IMR-90 (cell line): ENCODE results near the gene KLF1. TPM values are rescaled to one million over a fixed set of nuclear protein-coding genes. Genes with fewer than 3 reads are reported as not detected.

Experiments
- ATAC-seq: fragments of 200-7000 bp; cut with Tn5 transposase; 2 replicates; pipeline ENCODE4 v1.9.1; 2020; ENCODE audit warnings: low read depth, mild to moderate bottlenecking, moderate library complexity
- BruUV-seq: library from RNA; stranded (reverse); fragments of 400-500 nt; replicated peaks from 2 replicates; lab custom pipeline; 2021; lab: Mats Ljungman, UMichigan
- CTCF ChIA-PET: fragments of 300-600 bp; formaldehyde crosslinking; extraction: SDS; loops from one replicate; lab custom pipeline; 2021; ENCODE audit warnings: antibody characterized with exemption; lab: Yijun Ruan, JAX
- POLR2A ChIA-PET: fragments of 300-600 bp; sonication (Branson Sonifier 250); formaldehyde crosslinking; loops from one replicate; lab custom pipeline; 2022; ENCODE audit warnings: antibody characterized with exemption; ENCODE audit not compliant: unreplicated experiment; lab: Charles Lee
- DNase-seq: peaks from one replicate; pipeline ENCODE4 v3.0.0; 2013
- H2AFZ ChIP-seq: replicated peaks from 2 replicates; pipeline ENCODE3; 2013; ENCODE audit warnings: low read length, mild to moderate bottlenecking; ENCODE audit not compliant: poor library complexity
- H2AK5ac ChIP-seq: 2 replicates; pipeline ENCODE4 v1.6.1; 2013; ENCODE audit warnings: low read depth, low read length, inconsistent platforms
- H2AK9ac ChIP-seq: replicated peaks from 2 replicates; pipeline ENCODE3; 2013; ENCODE audit warnings: mild to moderate bottlenecking, low read depth, low read length, moderate library complexity; ENCODE audit not compliant: poor library complexity
- H2BK120ac ChIP-seq: 2 replicates; pipeline ENCODE4 v1.6.1; 2013; ENCODE audit warnings: low read depth, low read length, inconsistent platforms
- H2BK15ac ChIP-seq: 3 replicates; pipeline ENCODE4 v1.6.1; 2013; ENCODE audit warnings: low read depth, low read length, inconsistent platforms
- H2BK20ac ChIP-seq: 2 replicates; pipeline ENCODE4 v1.6.1; 2013; ENCODE audit warnings: low read depth, mild to moderate bottlenecking, inconsistent platforms, low read length, moderate library complexity
- H2BK5ac ChIP-seq: 2 replicates; pipeline ENCODE4 v1.6.1; 2013; ENCODE audit warnings: mild to moderate bottlenecking, low read depth, low read length, inconsistent platforms; ENCODE audit not compliant: poor library complexity, severe bottlenecking
- H3K14ac ChIP-seq: replicated peaks from 2 replicates; pipeline ENCODE4 v1.6.1; 2013; ENCODE audit warnings: low read depth, low read length, inconsistent platforms
- H3K18ac ChIP-seq: 2 replicates; pipeline ENCODE4 v1.6.1; 2013; ENCODE audit warnings: low read depth, low read length, control low read depth
- H3K23ac ChIP-seq: 2 replicates; pipeline ENCODE4 v1.6.1; 2013; ENCODE audit warnings: low read depth, low read length, inconsistent platforms
- H3K27ac ChIP-seq: 2 replicates; pipeline ENCODE4 v1.5.1; 2013; ENCODE audit warnings: mild to moderate bottlenecking, control low read depth, low read length; ENCODE audit not compliant: insufficient read depth
- H3K27me3 ChIP-seq: 2 replicates; pipeline ENCODE4 v1.6.1; 2013; ENCODE audit warnings: low read length; ENCODE audit not compliant: control insufficient read depth, insufficient read depth
- H3K36me3 ChIP-seq: 2 replicates; pipeline ENCODE4 v1.6.1; 2013; ENCODE audit warnings: low read length, mixed read lengths; ENCODE audit not compliant: control insufficient read depth, insufficient read depth
- H3K4ac ChIP-seq: 2 replicates; pipeline ENCODE4 v1.6.1; 2013; ENCODE audit warnings: low read depth, low read length, inconsistent platforms
- H3K4me1 ChIP-seq: 2 replicates; pipeline ENCODE4 v1.6.1; 2013; ENCODE audit warnings: low read length, mixed read lengths; ENCODE audit not compliant: control insufficient read depth, insufficient read depth
- H3K4me2 ChIP-seq: 2 replicates; pipeline ENCODE4 v1.6.1; 2013; ENCODE audit warnings: low read depth, mild to moderate bottlenecking, control low read depth, low read length, moderate library complexity
- H3K4me3 ChIP-seq: 2 replicates; pipeline ENCODE4 v1.5.1; 2013; ENCODE audit warnings: low read depth, mild to moderate bottlenecking, control low read depth, low read length, moderate library complexity; ENCODE audit not compliant: insufficient read depth
- H3K56ac ChIP-seq: 2 replicates; pipeline ENCODE4 v1.6.1; 2013; ENCODE audit warnings: low read length, inconsistent platforms; ENCODE audit not compliant: insufficient read depth; ENCODE audit errors: extremely low read depth
- H3K79me1 ChIP-seq, 2 experiments: 2 replicates each; pipeline ENCODE4 v1.6.1; 2013; ENCODE audit warnings: low read length in 2 of 2, inconsistent platforms in 1 of 2, low read depth in 1 of 2
- H3K9ac ChIP-seq: 2 replicates; pipeline ENCODE4 v1.6.1; 2013; ENCODE audit warnings: low read depth, low read length, control low read depth
- H3K9me1 ChIP-seq: 2 replicates; pipeline ENCODE4 v1.6.1; 2013; ENCODE audit warnings: low read length, inconsistent platforms; ENCODE audit not compliant: insufficient read depth
- H3K9me3 ChIP-seq: 2 replicates; pipeline ENCODE4 v1.6.1; 2013; ENCODE audit warnings: low read length; ENCODE audit not compliant: control insufficient read depth, insufficient read depth
- H4K20me1 ChIP-seq: 2 replicates; pipeline ENCODE4 v1.6.1; 2013; ENCODE audit warnings: low read length, inconsistent platforms; ENCODE audit not compliant: insufficient read depth
- H4K5ac ChIP-seq: 2 replicates; pipeline ENCODE4 v1.6.1; 2013; ENCODE audit warnings: mild to moderate bottlenecking, low read depth, low read length, control low read depth
- H4K8ac ChIP-seq, 2 experiments: 2 replicates each; pipeline ENCODE4 v1.6.1; 2013; ENCODE audit warnings: low read depth in 2 of 2, low read length in 2 of 2, control low read depth in 1 of 2, inconsistent platforms in 1 of 2
- H4K91ac ChIP-seq: 2 replicates; pipeline ENCODE4 v1.6.1; 2013; ENCODE audit warnings: low read depth, low read length, inconsistent platforms; ENCODE audit not compliant: insufficient read depth
- CTCF ChIP-seq: conservative IDR thresholded peaks from 2 replicates; pipeline ENCODE4 v1.5.1; 2012; ENCODE audit warnings: mild to moderate bottlenecking, low read depth, low read length, improper control_type of control experiment
- FOS ChIP-seq: fragments of 150-350 bp; IDR thresholded peaks from 2 replicates; pipeline ENCODE4 v1.6.1; 2016; ENCODE audit warnings: low read depth, low read length
- MAZ ChIP-seq: IDR thresholded peaks from 2 replicates; pipeline ENCODE4 v1.6.1; 2012; ENCODE audit warnings: low read depth, mild to moderate bottlenecking, low read length, improper control_type of control experiment, moderate library complexity, borderline replicate concordance
- POLR2A ChIP-seq: IDR thresholded peaks from 2 replicates; pipeline ENCODE4 v1.6.1; 2012; ENCODE audit warnings: mild to moderate bottlenecking, low read depth, low read length
- RCOR1 ChIP-seq: IDR thresholded peaks from 2 replicates; pipeline ENCODE4 v1.6.1; 2012; ENCODE audit warnings: mild to moderate bottlenecking, low read length, improper control_type of control experiment; ENCODE audit not compliant: insufficient replicate concordance
- RFX5 ChIP-seq: IDR thresholded peaks from 2 replicates; pipeline ENCODE4 v1.8.0; 2012; ENCODE audit warnings: low read depth, mild to moderate bottlenecking, low read length, moderate library complexity
- WGBS, 2 experiments: methylation state at CpG; one replicate each; pipeline versions ENCODE4 v1.1.5 to v1.1.7; 2013; ENCODE audit warnings: missing lambda C conversion rate in 2 of 2; ENCODE audit not compliant: insufficient read length in 1 of 2; ENCODE audit errors: extremely low coverage in 2 of 2; 5-methylcytosine and 5-hydroxymethylcytosine counted together
- dilution Hi-C: fragments of 300-500 bp; cut with HindIII; formaldehyde crosslinking; loops from one replicate; pipeline ENCODE4 v1.14.3; 2018; ENCODE audit warnings: low sequenced_read_pairs; ENCODE audit not compliant: unreplicated experiment
- in situ Hi-C: fragments of 300-500 bp; cut with MboI; formaldehyde crosslinking; loops from 3 replicates; pipeline ENCODE4 v1.14.3; 2019; ENCODE audit warnings: low sequenced_read_pairs, inconsistent platforms, mixed read lengths
- intact Hi-C: fragments of 100-400 bp; cut with micrococcal nuclease; formaldehyde crosslinking; loops from 2 replicates; pipeline ENCODE4 v1.10.0; 2022
- polyA plus RNA-seq, 3 experiments: library from polyadenylated mRNA; depleted of rRNA; stranded (reverse); fragments of >200 nt; gene quantifications; 2 replicates each; pipeline ENCODE4 v1.2.3, GENCODE V29; 2012; ENCODE audit warnings: low replicate concordance in 1 of 3
- total RNA-seq: library from RNA; depleted of rRNA; stranded (reverse); fragments of >200 nt; gene quantifications from 2 replicates; pipeline ENCODE4 v1.2.3, GENCODE V29; 2012

Gene KLF1
- total and polyA plus RNA-seq, 2 of the 4 experiments (the other 2 are of a cell fraction), result not detected

GRCh38 chr19:12837225-12837624, 49.8 kb downstream of the KLF1 start:
- Histone ChIP-seq H3K18ac (no peak overlapping the region), H3K4me1 (peaks cover 4% of the 10 kb centered on the region; the same call in 1 of the 2 replicates), H3K23ac (no peak overlapping the region), H2BK120ac (no peak overlapping the region), H3K14ac (no peak overlapping the region), H3K56ac (no peak overlapping the region), H3K9me1 (peaks cover 8% of the 10 kb centered on the region; the same call in 1 of the 2 replicates), H3K9me3 (no peaks in the 10 kb centered on the region; the same call in 1 of the 2 replicates), H2AK9ac (no peak overlapping the region), H2BK15ac (no peak overlapping the region), H2AK5ac (no peak overlapping the region), H4K5ac (no peak overlapping the region), H3K9ac (no peak overlapping the region), H3K79me1 (no peaks in the 10 kb centered on the region), H3K4me2 (no peak overlapping the region), H2AFZ (no peak overlapping the region), H2BK5ac (no peak overlapping the region), H4K20me1 (peaks cover 18% of the 10 kb centered on the region), H4K91ac (no peak overlapping the region), H2BK20ac (no peak overlapping the region), H3K4me3 (no peak overlapping the region), H4K8ac (no peak overlapping the region), H3K27ac (no peak overlapping the region), H3K4ac (no peak overlapping the region), H3K27me3 (peaks cover 70% of the 10 kb centered on the region), H3K36me3 (no peaks in the 10 kb centered on the region)
- ATAC-seq, result no peak
- intact Hi-C loops, result no loop called here
- DNase-seq, result no peak
- dilution Hi-C loops, result no loop called here
- no peak for TF ChIP-seq RFX5
- TF ChIP-seq RCOR1, result no peak
- TF ChIP-seq FOS, result no peak
- TF ChIP-seq MAZ, result no peak
- TF ChIP-seq POLR2A, result no peak
- no peak for TF ChIP-seq CTCF
- ChIA-PET POLR2A (no interaction called here), CTCF (interaction anchor here (0.6 to 1.3 kb wide), 3 partner anchors 10 to 40 kb away, joined by 3 to 6 read pairs (median 5); no protein-coding TSS in a partner anchor)
- 80% methylated on average over 2 of the region's 4 CpGs; no CpG with 5 or more reads in 1 of the 2 experiments for WGBS, 2 experiments
- no TSS peak for BruUV-seq
- in situ Hi-C loops, result loop anchor here (5.0 kb wide), 1 partner anchor 65 kb away; no protein-coding TSS in a partner anchor
